ENCODE data around the gene ZNF708.
"Not testable (repeated sequence)": the region's sequence is repeated elsewhere in the genome, so short reads cannot be mapped to it uniquely, and the experiment has no call there.

Gene ZNF708

GRCh38 chr19:21259421-21260124, 69.6 kb downstream of the ZNF708 start:
- not testable (repeated sequence) for DNase-seq

- DNase-seq: no peak
Measured at GRCh38 chr19:21256722-21257121, 72.5 kb downstream of the ZNF708 start.
